Superior temporal gyrus (tissue), 1 donor: ENCODE measurements around the gene SEMA3B.
A peak's percentile ranks its signal among the peaks of the same experiment; 100 is the strongest.
"Not testable (repeated sequence)": the region's sequence is repeated elsewhere in the genome, so short reads cannot be mapped to it uniquely, and the experiment has no call there.

Source experiments
- DNase-seq: peaks from one replicate; pipeline ENCODE4 v3.0.0-alpha.2; 2016; ENCODE audit errors: extremely low spot score

Gene SEMA3B

DNA sequence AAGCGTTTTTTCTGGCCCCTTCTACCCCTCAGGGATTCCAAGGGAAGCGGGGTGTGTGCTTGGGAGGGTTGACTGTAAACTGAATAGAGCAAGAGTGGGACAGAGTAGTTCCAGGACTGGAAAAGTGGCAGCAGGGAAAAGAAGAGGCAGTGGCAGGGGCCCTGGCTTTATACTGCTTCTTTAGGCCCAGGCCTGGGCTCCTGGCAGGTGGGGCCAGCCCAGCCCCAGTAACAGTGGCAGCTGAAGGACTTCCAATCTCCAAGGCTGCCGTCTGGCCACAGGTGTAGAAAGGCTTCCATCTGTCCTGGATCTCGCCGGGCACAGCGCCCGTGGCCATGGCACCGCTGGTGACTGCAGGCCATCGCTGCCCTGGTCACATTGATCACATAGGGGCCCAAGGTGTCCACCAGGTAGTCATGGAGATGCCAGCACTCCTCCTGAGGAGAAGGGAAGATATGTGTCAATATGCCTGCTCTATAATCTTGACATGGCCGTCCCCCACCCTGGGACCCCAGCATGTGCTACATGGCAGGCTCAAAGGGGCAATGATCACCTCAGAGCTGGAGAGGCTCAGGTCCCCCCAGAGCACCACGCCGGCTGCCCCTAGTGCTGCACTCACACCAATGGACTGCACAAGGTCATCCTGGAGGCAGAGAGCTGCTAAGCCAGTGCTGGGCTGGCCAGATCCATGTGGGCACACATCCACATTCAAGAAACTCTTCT is 24.3 kb downstream of the SEMA3B start:
- no peak for DNase-seq

DNA sequence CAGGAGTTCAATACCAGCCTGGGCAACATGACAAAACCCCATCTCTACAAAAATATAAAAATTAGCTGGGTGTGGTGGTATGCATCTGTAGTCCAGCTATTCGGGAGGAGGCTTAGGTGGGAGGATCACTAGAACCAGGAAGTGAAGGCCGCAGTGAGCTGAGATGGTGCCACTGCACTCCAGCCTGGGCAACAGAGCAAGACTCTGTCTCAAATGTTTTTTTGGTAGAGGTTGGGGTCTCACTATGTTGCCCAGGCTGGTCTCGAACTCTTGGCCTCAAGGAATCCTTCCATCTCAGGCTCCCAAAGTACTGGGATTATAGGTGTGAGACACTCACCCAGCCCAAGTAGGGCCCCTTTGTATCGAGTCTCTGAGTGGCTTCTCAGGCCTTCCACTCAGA is 25.1 kb downstream of the SEMA3B start:
- DNase-seq: no peak

DNA sequence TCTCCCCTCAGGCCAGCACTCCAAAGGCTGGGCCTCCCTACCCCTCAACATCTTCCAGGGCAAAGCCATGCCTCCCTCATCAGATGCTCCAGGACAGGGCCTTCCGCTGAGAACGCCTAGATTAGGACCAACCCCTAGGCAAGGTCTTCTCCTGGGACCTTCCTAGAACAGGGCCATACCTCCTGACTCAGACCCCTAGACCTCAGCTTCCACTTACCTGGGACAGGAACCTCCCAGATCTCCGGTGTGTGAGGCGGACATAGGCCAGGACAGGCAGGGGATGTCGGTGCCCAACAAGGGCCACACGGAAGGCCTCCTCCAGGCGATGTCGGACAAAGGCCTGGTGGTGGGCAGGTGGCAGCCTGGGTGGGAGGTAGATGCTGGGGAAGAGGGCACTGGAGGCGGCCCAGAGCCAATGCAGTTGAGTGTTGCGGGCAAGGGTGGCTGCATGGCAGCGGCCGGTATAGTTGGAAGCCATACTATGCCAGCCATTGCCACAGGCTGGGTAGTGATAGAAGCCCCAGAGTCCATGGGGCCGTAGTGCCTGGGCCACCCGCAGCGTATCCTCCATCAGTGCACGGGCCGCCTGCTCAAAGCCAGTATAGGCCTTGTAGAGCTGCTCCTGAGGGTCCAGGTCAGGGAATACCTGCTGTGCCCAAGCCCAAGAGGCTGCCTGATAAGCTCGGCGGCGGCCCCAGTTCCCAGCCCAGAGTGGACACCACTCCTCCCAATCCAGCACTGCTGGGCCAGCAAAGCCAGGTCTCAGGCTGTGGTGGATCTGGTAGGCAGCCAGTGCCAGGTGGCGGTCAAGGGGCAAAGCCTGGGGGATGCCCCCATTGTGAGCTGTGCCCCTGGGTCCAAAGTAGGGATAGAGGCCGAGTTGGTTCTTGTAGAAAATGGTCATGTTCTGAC is 25.8 kb downstream of the SEMA3B start:
- no peak for DNase-seq

GRCh38 chr3:50295553-50296431 is 26.8 kb downstream of the SEMA3B start:
- no peak for DNase-seq

GRCh38 chr3:50296721-50297383 is 27.9 kb downstream of the SEMA3B start:
- no peak for DNase-seq

- no peak for DNase-seq
These were observed 28.4 kb downstream of the SEMA3B start for GRCh38 chr3:50297384-50297775.

DNA sequence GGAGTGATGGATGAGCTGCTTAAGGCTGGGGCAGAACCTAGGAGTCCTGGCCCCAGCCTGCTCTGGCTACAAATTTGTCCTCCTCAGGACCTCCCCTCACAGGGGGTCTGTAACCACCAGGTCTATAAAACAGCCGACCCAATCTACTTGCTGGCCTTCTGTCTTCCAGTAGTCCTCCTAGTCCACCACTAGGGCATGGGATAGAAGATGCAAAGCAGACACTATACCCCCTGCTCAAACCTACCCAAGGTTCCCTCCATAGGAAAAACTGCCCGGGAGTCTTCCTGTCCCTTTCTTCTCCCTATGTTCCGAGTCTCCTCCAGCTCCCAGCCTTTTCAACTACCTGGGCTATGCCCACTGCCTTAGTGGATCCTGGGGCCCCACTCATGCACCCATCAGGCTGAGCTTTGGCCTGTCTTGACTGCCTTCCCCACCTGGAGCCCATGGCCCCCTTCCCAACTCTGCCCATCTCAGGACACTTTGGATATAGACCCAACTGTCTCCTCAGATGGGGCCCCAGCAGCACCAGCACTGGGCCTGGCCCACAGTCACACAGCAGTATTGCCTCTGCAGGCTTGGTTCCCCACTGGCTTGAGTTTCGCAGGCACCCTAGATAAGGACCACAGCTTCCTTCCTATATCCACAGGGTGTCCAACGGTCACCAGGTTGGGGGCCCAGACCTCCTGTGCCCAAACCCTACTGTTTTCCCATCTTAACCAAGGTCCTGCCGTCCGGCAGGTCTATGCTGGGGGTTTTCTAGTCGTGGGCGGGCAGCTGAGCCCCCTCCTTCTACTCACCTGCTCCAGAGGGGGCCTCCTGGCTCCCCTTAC is 29.2 kb downstream of the SEMA3B start:
- no peak for DNase-seq

GRCh38 chr3:50298836-50299637 is 30.1 kb downstream of the SEMA3B start, which contains the start of the genes HYAL3 and NAA80:
Gene HYAL3, minus strand, starts transcription at chr3:50299405. Its CDS starts 3,803 bp downstream, at chr3:50295602.
Gene NAA80, minus strand, starts transcription at chr3:50299405. Its CDS starts 1,942 bp downstream, at chr3:50297463.
- DNase-seq: peak; percentile 99

- no peak for DNase-seq
These were observed 30.6 kb downstream of the SEMA3B start for GRCh38 chr3:50299638-50299928.

DNA sequence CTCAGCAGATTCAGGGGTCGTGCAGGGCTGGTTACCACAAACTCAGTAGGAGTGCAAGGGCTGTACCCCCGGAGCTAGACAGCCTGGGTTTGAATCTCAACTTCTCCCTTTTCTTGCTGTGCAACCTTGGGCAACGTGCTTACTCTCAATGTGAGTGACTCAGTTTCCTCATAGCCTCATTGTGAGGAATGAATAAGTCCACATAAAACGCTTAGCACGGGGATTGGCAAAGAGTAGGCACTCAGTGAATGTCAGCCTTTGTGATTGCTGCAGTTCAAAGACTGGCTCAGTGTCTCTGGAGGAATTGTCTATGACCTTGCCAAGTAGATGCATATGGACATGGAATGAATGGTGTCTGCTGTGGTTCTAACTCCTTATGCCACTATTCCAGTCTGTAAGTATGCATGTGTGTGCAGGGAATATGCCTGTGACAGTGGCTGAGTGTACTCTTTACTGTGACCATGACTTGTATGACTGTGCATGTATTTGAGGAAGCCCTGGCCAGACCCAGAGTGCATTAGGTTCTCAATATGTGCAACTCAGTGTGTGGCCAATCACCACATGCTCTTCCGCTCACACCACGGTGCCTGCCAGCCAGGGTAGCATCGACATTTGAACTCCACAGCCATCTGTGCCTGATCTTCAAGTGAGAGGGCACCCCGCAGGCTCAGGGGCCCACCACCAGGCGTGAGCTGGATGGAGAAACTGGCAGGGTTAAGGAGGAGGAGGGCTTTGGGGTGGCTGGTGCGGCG is 31.2 kb downstream of the SEMA3B start:
- DNase-seq: peak; percentile 92

DNA sequence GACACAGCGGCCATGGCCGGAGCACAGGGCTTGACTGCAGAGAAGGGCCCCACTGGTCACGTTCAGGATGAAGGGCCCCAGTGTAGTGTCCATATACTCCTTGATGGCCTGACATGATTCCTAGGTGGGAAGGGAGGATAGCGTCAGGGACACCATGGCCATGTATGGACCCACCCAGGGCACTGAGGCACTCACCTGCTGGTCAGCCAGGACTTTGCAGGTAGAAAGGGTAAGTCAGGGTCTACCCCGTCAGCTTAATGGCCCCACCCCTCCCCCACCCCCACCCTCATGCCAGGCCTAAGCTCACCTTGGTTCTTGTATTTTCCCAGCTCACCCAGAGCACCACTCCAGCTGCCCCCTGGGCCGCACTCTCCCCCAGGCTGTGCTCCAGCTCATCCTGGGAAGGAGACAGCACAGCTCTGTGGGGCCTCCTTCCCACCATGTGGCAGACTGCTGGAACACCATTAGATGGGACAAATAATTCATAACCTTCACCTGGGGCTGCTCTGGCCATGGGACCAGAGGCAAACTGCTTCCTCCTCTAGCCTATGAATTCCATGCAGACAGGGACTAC is 31.8 kb downstream of the SEMA3B start:
- DNase-seq: no peak

DNA sequence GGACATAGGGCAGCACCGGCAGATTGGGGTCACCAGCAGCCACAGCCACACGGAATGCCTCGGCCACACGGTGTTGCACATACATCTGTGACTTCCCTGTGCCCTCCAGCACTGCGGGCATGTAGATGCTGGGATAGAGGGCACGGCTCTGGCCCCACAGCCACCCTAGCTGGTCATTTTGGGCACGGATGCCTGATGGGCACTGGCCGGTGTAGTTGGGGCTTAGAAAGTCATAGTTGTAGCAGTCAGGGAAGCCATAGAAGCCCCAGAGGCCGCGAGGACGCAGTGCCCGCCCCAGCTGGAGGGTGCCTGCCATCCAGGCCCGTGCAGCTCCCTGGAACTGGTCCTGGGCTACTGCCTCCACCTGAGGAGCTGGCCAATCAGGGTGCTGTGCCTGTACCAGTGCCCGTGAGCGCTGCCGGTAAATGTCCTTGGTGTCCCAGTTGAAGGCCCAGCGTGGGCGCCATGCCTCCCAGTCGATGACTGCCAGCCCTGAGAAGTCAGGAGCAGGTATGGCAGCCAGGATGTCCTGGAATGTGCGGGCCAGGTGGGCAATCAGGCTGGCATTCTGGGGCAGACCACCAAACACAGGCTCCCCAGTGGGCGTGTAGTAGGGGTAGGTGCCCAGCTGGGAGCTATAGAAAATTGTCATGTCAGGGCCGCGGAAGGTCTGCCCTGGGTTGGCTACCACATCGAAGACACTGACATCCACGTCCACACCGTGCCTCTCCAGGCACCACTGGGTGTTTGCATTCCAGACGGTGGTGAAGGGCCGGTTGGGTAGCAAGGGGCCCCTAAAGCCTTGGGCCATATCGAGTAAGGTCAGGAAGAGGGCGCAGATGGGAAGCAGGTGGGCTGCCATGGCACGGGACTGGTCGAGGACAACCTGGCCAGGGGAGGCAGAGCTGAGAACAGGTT is 33.4 kb downstream of the SEMA3B start:
- DNase-seq: no peak

GRCh38 chr3:50303013-50303815 is 34.3 kb downstream of the SEMA3B start, which contains the start of gene HYAL1:
Gene HYAL1, minus strand, starts transcription at chr3:50303574. Its CDS starts 618 bp downstream, at chr3:50302956.
- DNase-seq: no peak

GRCh38 chr3:50304601-50305000 is 35.7 kb downstream of the SEMA3B start:
- DNase-seq: no peak

DNA sequence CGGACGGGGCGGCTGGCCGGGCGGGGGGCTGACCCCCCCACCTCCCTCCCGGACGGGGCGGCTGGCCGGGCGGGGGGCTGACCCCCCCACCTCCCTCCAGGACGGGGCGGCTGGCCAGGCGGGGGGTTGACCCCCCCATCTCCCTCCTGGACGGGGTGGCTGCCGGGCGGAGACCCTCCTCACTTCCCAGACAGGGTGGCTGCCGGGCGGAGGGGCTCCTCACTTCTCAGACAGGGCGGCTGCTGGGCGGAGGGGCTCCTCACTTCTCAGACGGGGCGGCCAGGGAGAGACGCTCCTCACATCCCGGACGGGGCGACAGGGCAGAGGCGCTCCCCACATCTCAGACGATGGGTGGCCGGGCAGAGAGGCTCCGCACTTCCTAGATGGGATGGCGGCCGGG is 43.1 kb downstream of the SEMA3B start:
- not testable (repeated sequence) for DNase-seq

GRCh38 chr3:50314342-50314741 is 45.4 kb downstream of the SEMA3B start:
- DNase-seq: no peak

GRCh38 chr3:50314816-50315215 is 45.9 kb downstream of the SEMA3B start:
- no peak for DNase-seq
